NCI-H2227 (cell line): ENCODE data around the gene ZNF362.

Experiments used
- DNase-seq: peaks from one replicate; lab custom pipeline; 2025; ENCODE audit not compliant: unreplicated experiment; lab: John Stamatoyannopoulos, UW

ZNF362 gene

GRCh38 chr1:33267468-33268205 lies 11.3 kb downstream of the ZNF362 start:
- DNase-seq = no peak

GRCh38 chr1:33268457-33268856 lies 12.2 kb downstream of the ZNF362 start:
- DNase-seq = no peak

- no peak for DNase-seq
Measured at GRCh38 chr1:33268927-33269610, 12.8 kb downstream of the ZNF362 start.

- DNase-seq = no peak
Measured at GRCh38 chr1:33269621-33270020, 13.3 kb downstream of the ZNF362 start.

GRCh38 chr1:33270379-33270778 lies 14.1 kb downstream of the ZNF362 start:
- DNase-seq = no peak

GRCh38 chr1:33270808-33271465 lies 14.6 kb downstream of the ZNF362 start:
- DNase-seq = no peak

GRCh38 chr1:33271666-33272505 lies 15.6 kb downstream of the ZNF362 start:
- no peak for DNase-seq

GRCh38 chr1:33272509-33272908 lies 16.2 kb downstream of the ZNF362 start:
- no peak for DNase-seq

- no peak for DNase-seq
Measured at GRCh38 chr1:33272930-33273329, 16.6 kb downstream of the ZNF362 start.

GRCh38 chr1:33273406-33273805 lies 17.1 kb downstream of the ZNF362 start:
- DNase-seq = no peak

- no peak for DNase-seq
Measured at GRCh38 chr1:33273961-33274371, 17.7 kb downstream of the ZNF362 start.

GRCh38 chr1:33274446-33274845 lies 18.2 kb downstream of the ZNF362 start:
- DNase-seq = no peak

GRCh38 chr1:33275195-33275594 lies 18.9 kb downstream of the ZNF362 start:
- no peak for DNase-seq

- DNase-seq = no peak
Measured at GRCh38 chr1:33275706-33276572, 19.6 kb downstream of the ZNF362 start.

GRCh38 chr1:33276573-33277298 lies 20.4 kb downstream of the ZNF362 start:
- DNase-seq = no peak

- no peak for DNase-seq
Measured at GRCh38 chr1:33277488-33278084, 21.3 kb downstream of the ZNF362 start.

GRCh38 chr1:33280091-33280661 lies 23.9 kb downstream of the ZNF362 start:
- no peak for DNase-seq

GRCh38 chr1:33281554-33282303 lies 25.4 kb downstream of the ZNF362 start:
- no peak for DNase-seq
